GM19099 (cell line): Measurements from ENCODE around the gene MEF2B.
A peak's percentile ranks its signal among the peaks of the same experiment; 100 is the strongest.

Source experiments
- POLR2A ChIP-seq: IDR thresholded peaks from 3 replicates; pipeline ENCODE4 v1.6.1; 2011; ENCODE audit warnings: low read depth; ENCODE audit not compliant: insufficient read length; ENCODE audit errors: extremely low read depth

Gene MEF2B

GRCh38 chr19:19149435-19149834 lies 20.6 kb downstream of the MEF2B start:
- TF ChIP-seq POLR2A, result no peak

- no peak for TF ChIP-seq POLR2A
Measured at GRCh38 chr19:19147344-19147743, 22.7 kb downstream of the MEF2B start.

GRCh38 chr19:19146865-19147264 lies 23.2 kb downstream of the MEF2B start:
- no peak for TF ChIP-seq POLR2A

- TF ChIP-seq POLR2A, result no peak
Measured at GRCh38 chr19:19145684-19146608, 24.1 kb downstream of the MEF2B start.

- no peak for TF ChIP-seq POLR2A
Measured at GRCh38 chr19:19145281-19145680, 24.8 kb downstream of the MEF2B start.

GRCh38 chr19:19142347-19142746 lies 27.7 kb downstream of the MEF2B start:
- no peak for TF ChIP-seq POLR2A

GRCh38 chr19:19140476-19140875 lies 29.6 kb downstream of the MEF2B start:
- TF ChIP-seq POLR2A, result no peak

GRCh38 chr19:19139876-19140229 lies 30.2 kb downstream of the MEF2B start:
- no peak for TF ChIP-seq POLR2A

GRCh38 chr19:19138109-19138981 lies 31.7 kb downstream of the MEF2B start, which contains the start of gene TMEM161A:
TMEM161A (minus strand) TSS chr19:19138478; CDS start chr19:19138428, 50 bp downstream.
- peak; percentile 78 for TF ChIP-seq POLR2A

- no peak for TF ChIP-seq POLR2A
Measured at GRCh38 chr19:19137556-19138108, 32.4 kb downstream of the MEF2B start.

- TF ChIP-seq POLR2A, result no peak
Measured at GRCh38 chr19:19134687-19135158, 35.3 kb downstream of the MEF2B start.

- TF ChIP-seq POLR2A, result no peak
Measured at GRCh38 chr19:19133985-19134384, 36.1 kb downstream of the MEF2B start.

- TF ChIP-seq POLR2A, result no peak
Measured at GRCh38 chr19:19132912-19133311, 37.2 kb downstream of the MEF2B start.

- no peak for TF ChIP-seq POLR2A
Measured at GRCh38 chr19:19131989-19132388, 38.1 kb downstream of the MEF2B start.

GRCh38 chr19:19126102-19126501 lies 44.0 kb downstream of the MEF2B start:
- no peak for TF ChIP-seq POLR2A
